ENCODE measurements around the gene EFCAB6. TPM values are rescaled to one million over a fixed set of nuclear protein-coding genes. Genes with fewer than 3 reads are reported as not detected.

EFCAB6 gene
- total RNA-seq, 1 experiment from 2014 or later = 0.94 TPM

DNA sequence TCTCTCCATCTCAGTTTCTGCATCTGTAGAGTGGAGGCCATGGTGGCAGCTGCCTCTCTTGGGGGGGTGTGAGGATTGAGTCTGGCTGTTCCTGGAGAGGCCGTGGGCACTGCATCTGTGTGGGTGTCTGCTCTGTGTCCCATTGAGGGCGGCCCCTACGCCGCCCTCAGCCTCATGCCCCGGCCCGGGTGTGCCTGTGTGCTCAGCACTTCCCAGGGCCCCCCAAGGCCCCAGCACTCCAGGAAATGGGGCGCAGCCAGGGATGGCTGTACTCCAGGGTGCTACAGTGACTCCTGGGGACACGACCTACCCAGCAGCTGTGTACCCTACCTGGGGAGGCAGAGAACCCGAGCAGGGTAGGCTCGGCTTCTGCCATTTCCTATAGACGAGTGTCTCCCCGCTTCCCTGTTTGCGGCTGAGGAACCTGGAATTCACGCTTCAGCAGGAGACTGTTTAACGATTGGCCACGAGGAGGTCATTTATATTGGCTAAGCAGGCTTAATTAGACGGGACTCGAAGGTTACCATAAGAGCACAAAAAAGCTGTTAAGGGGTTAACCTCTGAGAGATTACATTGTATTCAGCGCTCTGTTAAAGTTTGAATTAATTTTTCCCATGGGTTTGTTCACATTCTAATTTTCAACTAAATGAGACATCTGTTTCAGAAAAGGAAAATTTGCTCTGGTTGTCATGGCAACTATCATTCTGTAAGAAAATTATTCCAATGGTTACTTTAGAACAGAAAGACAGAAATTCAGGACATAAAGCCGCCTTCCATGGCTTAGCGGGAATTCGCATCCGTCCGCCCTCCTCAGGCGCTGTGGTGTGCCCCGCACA is 323.9 kb downstream of the EFCAB6 start:
- POLR2A ChIA-PET = no interaction called here
- CTCF ChIA-PET = interaction anchor here (1.0 kb wide), 1 partner anchor 28 kb away, joined by 4 read pairs; no protein-coding TSS in a partner anchor
- H3K27ac Mint-ChIP-seq = no peak overlapping the region
- ATAC-seq = no peak
- no peak for DNase-seq (ENCODE audit: low spot score)
- H3K9me3 Mint-ChIP-seq = peaks cover 16% of the 10 kb centered on the region
- no peaks in the 10 kb centered on the region for H3K36me3 Mint-ChIP-seq
- H3K27me3 Mint-ChIP-seq (ENCODE audit: low read depth) = no peaks in the 10 kb centered on the region; the same call in 1 of the 2 replicates
- TF ChIP-seq ZBTB21 (CRISPR knock-in tag; IDR thresholded peaks at IDR 0.05; ENCODE audit: borderline replicate concordance) (no peak), NFATC4 (CRISPR knock-in tag; IDR thresholded peaks at IDR 0.05) (no peak), MYBL2 (CRISPR knock-in tag; IDR thresholded peaks at IDR 0.05) (no peak), HMGA2 (CRISPR knock-in tag; IDR thresholded peaks at IDR 0.05) (no peak), CBFB (CRISPR knock-in tag; IDR thresholded peaks at IDR 0.05; ENCODE audit: low read depth) (no peak), ZNF671 (CRISPR knock-in tag; IDR thresholded peaks at IDR 0.05) (no peak), RORB (CRISPR knock-in tag; IDR thresholded peaks at IDR 0.05) (no peak), TCF7 (CRISPR knock-in tag; IDR thresholded peaks at IDR 0.05; ENCODE audit: low read depth) (no peak), ZNF416 (CRISPR knock-in tag; IDR thresholded peaks at IDR 0.05) (no peak), TEAD1 (CRISPR knock-in tag; IDR thresholded peaks at IDR 0.05) (no peak)
- TF ChIP-seq, protein P1, sequence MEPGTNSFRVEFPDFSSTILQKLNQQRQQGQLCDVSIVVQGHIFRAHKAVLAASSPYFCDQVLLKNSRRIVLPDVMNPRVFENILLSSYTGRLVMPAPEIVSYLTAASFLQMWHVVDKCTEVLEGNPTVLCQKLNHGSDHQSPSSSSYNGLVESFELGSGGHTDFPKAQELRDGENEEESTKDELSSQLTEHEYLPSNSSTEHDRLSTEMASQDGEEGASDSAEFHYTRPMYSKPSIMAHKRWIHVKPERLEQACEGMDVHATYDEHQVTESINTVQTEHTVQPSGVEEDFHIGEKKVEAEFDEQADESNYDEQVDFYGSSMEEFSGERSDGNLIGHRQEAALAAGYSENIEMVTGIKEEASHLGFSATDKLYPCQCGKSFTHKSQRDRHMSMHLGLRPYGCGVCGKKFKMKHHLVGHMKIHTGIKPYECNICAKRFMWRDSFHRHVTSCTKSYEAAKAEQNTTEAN (CRISPR knock-in tag; IDR thresholded peaks at IDR 0.05) = no peak
- TF ChIP-seq, protein P2, sequence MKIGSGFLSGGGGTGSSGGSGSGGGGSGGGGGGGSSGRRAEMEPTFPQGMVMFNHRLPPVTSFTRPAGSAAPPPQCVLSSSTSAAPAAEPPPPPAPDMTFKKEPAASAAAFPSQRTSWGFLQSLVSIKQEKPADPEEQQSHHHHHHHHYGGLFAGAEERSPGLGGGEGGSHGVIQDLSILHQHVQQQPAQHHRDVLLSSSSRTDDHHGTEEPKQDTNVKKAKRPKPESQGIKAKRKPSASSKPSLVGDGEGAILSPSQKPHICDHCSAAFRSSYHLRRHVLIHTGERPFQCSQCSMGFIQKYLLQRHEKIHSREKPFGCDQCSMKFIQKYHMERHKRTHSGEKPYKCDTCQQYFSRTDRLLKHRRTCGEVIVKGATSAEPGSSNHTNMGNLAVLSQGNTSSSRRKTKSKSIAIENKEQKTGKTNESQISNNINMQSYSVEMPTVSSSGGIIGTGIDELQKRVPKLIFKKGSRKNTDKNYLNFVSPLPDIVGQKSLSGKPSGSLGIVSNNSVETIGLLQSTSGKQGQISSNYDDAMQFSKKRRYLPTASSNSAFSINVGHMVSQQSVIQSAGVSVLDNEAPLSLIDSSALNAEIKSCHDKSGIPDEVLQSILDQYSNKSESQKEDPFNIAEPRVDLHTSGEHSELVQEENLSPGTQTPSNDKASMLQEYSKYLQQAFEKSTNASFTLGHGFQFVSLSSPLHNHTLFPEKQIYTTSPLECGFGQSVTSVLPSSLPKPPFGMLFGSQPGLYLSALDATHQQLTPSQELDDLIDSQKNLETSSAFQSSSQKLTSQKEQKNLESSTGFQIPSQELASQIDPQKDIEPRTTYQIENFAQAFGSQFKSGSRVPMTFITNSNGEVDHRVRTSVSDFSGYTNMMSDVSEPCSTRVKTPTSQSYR (CRISPR knock-in tag; IDR thresholded peaks at IDR 0.05) = no peak
- TF ChIP-seq, protein P3, sequence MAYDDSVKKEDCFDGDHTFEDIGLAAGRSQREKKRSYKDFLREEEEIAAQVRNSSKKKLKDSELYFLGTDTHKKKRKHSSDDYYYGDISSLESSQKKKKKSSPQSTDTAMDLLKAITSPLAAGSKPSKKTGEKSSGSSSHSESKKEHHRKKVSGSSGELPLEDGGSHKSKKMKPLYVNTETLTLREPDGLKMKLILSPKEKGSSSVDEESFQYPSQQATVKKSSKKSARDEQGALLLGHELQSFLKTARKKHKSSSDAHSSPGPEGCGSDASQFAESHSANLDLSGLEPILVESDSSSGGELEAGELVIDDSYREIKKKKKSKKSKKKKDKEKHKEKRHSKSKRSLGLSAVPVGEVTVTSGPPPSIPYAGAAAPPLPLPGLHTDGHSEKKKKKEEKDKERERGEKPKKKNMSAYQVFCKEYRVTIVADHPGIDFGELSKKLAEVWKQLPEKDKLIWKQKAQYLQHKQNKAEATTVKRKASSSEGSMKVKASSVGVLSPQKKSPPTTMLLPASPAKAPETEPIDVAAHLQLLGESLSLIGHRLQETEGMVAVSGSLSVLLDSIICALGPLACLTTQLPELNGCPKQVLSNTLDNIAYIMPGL (CRISPR knock-in tag; IDR thresholded peaks at IDR 0.05) = no peak
- TF ChIP-seq, protein P4, sequence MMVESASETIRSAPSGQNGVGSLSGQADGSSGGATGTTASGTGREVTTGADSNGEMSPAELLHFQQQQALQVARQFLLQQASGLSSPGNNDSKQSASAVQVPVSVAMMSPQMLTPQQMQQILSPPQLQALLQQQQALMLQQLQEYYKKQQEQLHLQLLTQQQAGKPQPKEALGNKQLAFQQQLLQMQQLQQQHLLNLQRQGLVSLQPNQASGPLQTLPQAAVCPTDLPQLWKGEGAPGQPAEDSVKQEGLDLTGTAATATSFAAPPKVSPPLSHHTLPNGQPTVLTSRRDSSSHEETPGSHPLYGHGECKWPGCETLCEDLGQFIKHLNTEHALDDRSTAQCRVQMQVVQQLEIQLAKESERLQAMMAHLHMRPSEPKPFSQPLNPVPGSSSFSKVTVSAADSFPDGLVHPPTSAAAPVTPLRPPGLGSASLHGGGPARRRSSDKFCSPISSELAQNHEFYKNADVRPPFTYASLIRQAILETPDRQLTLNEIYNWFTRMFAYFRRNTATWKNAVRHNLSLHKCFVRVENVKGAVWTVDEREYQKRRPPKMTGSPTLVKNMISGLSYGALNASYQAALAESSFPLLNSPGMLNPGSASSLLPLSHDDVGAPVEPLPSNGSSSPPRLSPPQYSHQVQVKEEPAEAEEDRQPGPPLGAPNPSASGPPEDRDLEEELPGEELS (CRISPR knock-in tag; IDR thresholded peaks at IDR 0.05) = no peak
- no peak overlapping the region for H3K4me3 Mint-ChIP-seq
- no peaks in the 10 kb centered on the region for H3K4me1 Mint-ChIP-seq

DNA sequence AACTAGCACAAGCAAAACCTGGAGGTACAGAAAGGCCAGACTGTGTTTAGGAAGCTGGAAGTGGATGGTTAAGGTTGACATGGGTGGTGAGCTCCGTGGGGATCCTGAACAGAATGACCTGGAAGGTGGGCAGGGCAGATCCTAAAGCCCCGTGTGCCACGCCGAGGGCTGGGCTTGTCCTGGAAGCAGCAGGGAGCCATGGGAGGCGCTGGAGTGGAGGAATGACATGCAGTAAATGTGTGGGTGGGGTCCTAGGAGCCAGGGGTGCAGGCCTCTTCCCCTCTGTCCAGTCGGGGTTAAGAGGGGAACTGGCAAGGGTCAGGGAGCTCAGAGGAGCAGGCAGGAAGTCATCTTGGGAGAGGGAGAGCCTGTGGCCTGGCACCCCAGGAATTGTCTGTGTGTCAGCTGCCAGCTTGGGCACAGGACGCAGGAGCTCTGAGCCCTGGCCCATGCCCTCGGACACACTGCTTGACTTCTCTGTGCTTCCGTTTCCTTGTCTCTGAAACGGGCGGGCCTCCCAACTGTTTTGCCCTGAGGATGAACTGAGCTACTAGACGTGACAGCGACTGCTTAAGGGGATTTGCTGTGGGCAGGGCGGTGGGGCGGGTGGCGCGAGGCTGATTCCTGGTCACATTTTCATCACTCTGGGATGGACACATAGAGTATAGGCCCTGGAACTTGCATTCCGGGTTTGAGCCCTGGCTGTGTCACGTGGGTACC is 324.6 kb downstream of the EFCAB6 start:
- Mint-ChIP-seq H3K9me3 (peaks cover 13% of the 10 kb centered on the region), H3K27me3 (ENCODE audit: low read depth) (no peaks in the 10 kb centered on the region; the same call in 1 of the 2 replicates), H3K4me3 (no peak overlapping the region), H3K36me3 (no peaks in the 10 kb centered on the region), H3K4me1 (no peaks in the 10 kb centered on the region; the same call in 1 of the 2 replicates), H3K27ac (no peak overlapping the region)
- ATAC-seq = no peak
- ChIA-PET POLR2A (no interaction called here), CTCF (interaction anchor here (1.0 kb wide), 1 partner anchor 28 kb away, joined by 4 read pairs; no protein-coding TSS in a partner anchor)
- DNase-seq (ENCODE audit: low spot score) = no peak
- TF ChIP-seq TEAD4 (CRISPR knock-in tag; IDR thresholded peaks at IDR 0.05) (no peak), TEAD1 (CRISPR knock-in tag; IDR thresholded peaks at IDR 0.05) (no peak), CREB1 (CRISPR knock-in tag; IDR thresholded peaks at IDR 0.05) (no peak), ZNF232 (CRISPR knock-in tag; IDR thresholded peaks at IDR 0.05) (no peak)
- TF ChIP-seq, protein P5, sequence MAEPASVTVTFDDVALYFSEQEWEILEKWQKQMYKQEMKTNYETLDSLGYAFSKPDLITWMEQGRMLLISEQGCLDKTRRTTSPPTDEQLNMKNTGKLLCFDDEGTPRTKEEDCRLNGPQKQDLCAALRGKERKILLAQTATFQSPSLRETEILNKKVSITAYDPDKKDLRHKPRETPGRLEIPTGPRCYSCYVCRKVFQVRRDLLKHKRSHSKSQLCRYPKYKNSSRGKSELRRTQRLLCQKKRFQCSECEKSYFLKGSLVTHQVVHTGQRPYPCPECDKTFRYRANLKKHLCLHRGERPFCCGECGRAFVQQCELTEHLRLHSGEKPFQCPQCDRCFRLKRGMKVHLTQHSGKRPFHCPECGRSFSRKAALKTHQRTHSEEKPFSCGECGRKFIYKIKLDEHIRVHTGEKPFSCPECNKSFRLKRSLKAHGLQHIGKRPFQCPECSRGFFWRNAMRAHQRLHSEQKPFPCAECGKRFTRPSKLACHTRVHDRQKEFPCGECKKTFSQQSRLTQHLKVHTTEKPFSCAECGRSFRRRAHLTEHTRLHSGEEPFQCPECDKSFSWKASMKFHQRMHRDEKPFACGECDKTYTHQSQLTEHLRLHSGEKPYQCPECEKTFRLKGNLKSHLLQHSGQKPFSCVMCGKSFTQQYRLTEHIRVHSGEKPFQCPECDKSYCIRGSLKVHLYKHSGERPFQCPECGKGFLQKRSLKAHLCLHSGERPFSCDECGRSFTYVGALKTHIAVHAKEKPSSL (CRISPR knock-in tag; conservative IDR thresholded peaks at IDR 0.05) = no peak
- TF ChIP-seq, protein P1 (CRISPR knock-in tag; IDR thresholded peaks at IDR 0.05) = no peak
- TF ChIP-seq, protein P6, sequence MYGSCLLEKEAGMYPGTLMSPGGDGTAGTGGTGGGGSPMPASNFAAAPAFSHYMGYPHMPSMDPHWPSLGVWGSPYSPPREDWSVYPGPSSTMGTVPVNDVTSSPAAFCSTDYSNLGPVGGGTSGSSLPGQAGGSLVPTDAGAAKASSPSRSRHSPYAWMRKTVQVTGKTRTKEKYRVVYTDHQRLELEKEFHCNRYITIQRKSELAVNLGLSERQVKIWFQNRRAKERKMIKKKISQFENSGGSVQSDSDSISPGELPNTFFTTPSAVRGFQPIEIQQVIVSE (CRISPR knock-in tag; IDR thresholded peaks at IDR 0.05; ENCODE audit: borderline replicate concordance) = no peak
- TF ChIP-seq, protein P7, sequence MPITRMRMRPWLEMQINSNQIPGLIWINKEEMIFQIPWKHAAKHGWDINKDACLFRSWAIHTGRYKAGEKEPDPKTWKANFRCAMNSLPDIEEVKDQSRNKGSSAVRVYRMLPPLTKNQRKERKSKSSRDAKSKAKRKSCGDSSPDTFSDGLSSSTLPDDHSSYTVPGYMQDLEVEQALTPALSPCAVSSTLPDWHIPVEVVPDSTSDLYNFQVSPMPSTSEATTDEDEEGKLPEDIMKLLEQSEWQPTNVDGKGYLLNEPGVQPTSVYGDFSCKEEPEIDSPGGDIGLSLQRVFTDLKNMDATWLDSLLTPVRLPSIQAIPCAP (CRISPR knock-in tag; IDR thresholded peaks at IDR 0.05) = no peak
